ENCODE measurements around the gene KIF26B.

- TF ChIP-seq NFYB (CRISPR knock-in tag; conservative IDR thresholded peaks at IDR 0.05; ENCODE audit: low read depth) (no peak), ZNF281 (CRISPR knock-in tag; IDR thresholded peaks at IDR 0.05) (no peak), ZBTB43 (CRISPR knock-in tag; IDR thresholded peaks at IDR 0.05) (no peak), KAT7 (CRISPR knock-in tag; IDR thresholded peaks at IDR 0.05; ENCODE audit: borderline replicate concordance) (no peak)
- TF ChIP-seq, protein P1, sequence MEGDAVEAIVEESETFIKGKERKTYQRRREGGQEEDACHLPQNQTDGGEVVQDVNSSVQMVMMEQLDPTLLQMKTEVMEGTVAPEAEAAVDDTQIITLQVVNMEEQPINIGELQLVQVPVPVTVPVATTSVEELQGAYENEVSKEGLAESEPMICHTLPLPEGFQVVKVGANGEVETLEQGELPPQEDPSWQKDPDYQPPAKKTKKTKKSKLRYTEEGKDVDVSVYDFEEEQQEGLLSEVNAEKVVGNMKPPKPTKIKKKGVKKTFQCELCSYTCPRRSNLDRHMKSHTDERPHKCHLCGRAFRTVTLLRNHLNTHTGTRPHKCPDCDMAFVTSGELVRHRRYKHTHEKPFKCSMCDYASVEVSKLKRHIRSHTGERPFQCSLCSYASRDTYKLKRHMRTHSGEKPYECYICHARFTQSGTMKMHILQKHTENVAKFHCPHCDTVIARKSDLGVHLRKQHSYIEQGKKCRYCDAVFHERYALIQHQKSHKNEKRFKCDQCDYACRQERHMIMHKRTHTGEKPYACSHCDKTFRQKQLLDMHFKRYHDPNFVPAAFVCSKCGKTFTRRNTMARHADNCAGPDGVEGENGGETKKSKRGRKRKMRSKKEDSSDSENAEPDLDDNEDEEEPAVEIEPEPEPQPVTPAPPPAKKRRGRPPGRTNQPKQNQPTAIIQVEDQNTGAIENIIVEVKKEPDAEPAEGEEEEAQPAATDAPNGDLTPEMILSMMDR (IDR thresholded peaks at IDR 0.05), result no peak
- TF ChIP-seq, protein P2, sequence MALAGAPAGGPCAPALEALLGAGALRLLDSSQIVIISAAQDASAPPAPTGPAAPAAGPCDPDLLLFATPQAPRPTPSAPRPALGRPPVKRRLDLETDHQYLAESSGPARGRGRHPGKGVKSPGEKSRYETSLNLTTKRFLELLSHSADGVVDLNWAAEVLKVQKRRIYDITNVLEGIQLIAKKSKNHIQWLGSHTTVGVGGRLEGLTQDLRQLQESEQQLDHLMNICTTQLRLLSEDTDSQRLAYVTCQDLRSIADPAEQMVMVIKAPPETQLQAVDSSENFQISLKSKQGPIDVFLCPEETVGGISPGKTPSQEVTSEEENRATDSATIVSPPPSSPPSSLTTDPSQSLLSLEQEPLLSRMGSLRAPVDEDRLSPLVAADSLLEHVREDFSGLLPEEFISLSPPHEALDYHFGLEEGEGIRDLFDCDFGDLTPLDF (CRISPR knock-in tag; IDR thresholded peaks at IDR 0.05), result no peak
- TF ChIP-seq, protein P3, sequence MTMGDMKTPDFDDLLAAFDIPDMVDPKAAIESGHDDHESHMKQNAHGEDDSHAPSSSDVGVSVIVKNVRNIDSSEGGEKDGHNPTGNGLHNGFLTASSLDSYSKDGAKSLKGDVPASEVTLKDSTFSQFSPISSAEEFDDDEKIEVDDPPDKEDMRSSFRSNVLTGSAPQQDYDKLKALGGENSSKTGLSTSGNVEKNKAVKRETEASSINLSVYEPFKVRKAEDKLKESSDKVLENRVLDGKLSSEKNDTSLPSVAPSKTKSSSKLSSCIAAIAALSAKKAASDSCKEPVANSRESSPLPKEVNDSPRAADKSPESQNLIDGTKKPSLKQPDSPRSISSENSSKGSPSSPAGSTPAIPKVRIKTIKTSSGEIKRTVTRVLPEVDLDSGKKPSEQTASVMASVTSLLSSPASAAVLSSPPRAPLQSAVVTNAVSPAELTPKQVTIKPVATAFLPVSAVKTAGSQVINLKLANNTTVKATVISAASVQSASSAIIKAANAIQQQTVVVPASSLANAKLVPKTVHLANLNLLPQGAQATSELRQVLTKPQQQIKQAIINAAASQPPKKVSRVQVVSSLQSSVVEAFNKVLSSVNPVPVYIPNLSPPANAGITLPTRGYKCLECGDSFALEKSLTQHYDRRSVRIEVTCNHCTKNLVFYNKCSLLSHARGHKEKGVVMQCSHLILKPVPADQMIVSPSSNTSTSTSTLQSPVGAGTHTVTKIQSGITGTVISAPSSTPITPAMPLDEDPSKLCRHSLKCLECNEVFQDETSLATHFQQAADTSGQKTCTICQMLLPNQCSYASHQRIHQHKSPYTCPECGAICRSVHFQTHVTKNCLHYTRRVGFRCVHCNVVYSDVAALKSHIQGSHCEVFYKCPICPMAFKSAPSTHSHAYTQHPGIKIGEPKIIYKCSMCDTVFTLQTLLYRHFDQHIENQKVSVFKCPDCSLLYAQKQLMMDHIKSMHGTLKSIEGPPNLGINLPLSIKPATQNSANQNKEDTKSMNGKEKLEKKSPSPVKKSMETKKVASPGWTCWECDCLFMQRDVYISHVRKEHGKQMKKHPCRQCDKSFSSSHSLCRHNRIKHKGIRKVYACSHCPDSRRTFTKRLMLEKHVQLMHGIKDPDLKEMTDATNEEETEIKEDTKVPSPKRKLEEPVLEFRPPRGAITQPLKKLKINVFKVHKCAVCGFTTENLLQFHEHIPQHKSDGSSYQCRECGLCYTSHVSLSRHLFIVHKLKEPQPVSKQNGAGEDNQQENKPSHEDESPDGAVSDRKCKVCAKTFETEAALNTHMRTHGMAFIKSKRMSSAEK (CRISPR knock-in tag; IDR thresholded peaks at IDR 0.05; ENCODE audit: borderline replicate concordance), result no peak
These were observed 53.0 kb downstream of the KIF26B start for GRCh38 chr1:245207801-245208200.
